Measurements from ENCODE around the gene GET4. TPM values are rescaled to one million over a fixed set of nuclear protein-coding genes. Genes with fewer than 3 reads are reported as not detected.

Gene GET4
- total RNA-seq, 1 experiment from 2014 or later, result 96.7 TPM

DNA sequence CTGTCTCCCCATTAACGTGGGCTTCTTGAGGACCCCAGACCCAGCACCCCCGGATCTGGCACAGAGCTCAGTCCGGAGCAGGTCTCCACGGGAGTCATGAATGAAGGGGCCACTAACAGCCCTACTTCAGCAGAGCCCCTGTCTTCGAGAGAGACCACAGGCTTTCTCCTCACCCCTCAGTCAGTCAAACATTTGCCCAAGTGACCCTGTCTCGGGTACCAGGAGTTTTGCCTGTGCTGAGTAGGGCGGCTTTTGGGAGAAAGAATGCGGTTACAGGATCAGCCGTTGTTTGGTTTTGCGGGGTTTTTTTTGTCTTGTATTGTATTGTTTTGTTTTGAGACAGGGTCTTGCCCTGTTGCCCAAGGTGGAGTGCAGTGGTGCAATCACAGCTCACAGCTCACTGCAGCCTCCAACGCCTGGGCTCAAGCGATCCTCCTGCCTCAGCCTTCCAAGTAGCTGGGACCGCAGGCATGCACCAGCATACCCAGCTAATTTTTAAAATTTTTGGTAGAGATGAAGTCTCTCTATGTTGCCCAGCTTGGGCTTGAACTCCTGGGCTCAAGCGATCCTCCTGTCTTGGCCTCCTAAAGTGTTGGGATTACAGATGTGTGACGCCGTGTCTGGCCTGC is 61.6 kb downstream of the GET4 start:
- POLR2A ChIA-PET (ENCODE audit: unreplicated experiment), result no interaction called here
- no peaks in the 10 kb centered on the region for H3K9me2 ChIP-seq (replicated peaks; ENCODE audit: low read length)
- no peaks in the 10 kb centered on the region for H3K79me2 ChIP-seq (ENCODE audit: low read length)
- H3K9me3 ChIP-seq (ENCODE audit: low read length), result no peaks in the 10 kb centered on the region
- DNase-seq (no peak), ATAC-seq (no peak)
- intact Hi-C loops (cut with micrococcal nuclease), result no loop called here
- H3K4me1 ChIP-seq (ENCODE audit: insufficient read depth, low read length), result no peaks in the 10 kb centered on the region
- H3K4me3 ChIP-seq (ENCODE audit: low read length), result no peak overlapping the region
- TF ChIP-seq EZH2phosphoT487 (IDR thresholded peaks at IDR 0.05; ENCODE audit: borderline replicate concordance, low read length), result no peak
- TF ChIP-seq, protein P1, sequence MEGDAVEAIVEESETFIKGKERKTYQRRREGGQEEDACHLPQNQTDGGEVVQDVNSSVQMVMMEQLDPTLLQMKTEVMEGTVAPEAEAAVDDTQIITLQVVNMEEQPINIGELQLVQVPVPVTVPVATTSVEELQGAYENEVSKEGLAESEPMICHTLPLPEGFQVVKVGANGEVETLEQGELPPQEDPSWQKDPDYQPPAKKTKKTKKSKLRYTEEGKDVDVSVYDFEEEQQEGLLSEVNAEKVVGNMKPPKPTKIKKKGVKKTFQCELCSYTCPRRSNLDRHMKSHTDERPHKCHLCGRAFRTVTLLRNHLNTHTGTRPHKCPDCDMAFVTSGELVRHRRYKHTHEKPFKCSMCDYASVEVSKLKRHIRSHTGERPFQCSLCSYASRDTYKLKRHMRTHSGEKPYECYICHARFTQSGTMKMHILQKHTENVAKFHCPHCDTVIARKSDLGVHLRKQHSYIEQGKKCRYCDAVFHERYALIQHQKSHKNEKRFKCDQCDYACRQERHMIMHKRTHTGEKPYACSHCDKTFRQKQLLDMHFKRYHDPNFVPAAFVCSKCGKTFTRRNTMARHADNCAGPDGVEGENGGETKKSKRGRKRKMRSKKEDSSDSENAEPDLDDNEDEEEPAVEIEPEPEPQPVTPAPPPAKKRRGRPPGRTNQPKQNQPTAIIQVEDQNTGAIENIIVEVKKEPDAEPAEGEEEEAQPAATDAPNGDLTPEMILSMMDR (conservative IDR thresholded peaks at IDR 0.05; ENCODE audit: low read depth, low read length), result no peak
- TF ChIP-seq EZH2 (IDR thresholded peaks at IDR 0.05; ENCODE audit: low read length, unreplicated experiment), result no peak
- H3F3A ChIP-seq (ENCODE audit: low read length, unreplicated experiment), result no peaks in the 10 kb centered on the region
- H3K27me3 ChIP-seq (ENCODE audit: low read length), result no peaks in the 10 kb centered on the region
- CTCF ChIA-PET, result no interaction called here
- no peaks in the 10 kb centered on the region for H3K36me3 ChIP-seq (ENCODE audit: low read depth, low read length)
- no peak overlapping the region for H2AFZ ChIP-seq (ENCODE audit: low read length)
- H3K27ac ChIP-seq (ENCODE audit: low read length), result no peak overlapping the region
- no peak overlapping the region for H3K4me2 ChIP-seq (ENCODE audit: low read length)
- no peaks in the 10 kb centered on the region for H4K20me1 ChIP-seq (ENCODE audit: low read length)
- BruUV-seq (replicated peaks), result no TSS peak
- no peak overlapping the region for H3K9ac ChIP-seq (ENCODE audit: low read length)

DNA sequence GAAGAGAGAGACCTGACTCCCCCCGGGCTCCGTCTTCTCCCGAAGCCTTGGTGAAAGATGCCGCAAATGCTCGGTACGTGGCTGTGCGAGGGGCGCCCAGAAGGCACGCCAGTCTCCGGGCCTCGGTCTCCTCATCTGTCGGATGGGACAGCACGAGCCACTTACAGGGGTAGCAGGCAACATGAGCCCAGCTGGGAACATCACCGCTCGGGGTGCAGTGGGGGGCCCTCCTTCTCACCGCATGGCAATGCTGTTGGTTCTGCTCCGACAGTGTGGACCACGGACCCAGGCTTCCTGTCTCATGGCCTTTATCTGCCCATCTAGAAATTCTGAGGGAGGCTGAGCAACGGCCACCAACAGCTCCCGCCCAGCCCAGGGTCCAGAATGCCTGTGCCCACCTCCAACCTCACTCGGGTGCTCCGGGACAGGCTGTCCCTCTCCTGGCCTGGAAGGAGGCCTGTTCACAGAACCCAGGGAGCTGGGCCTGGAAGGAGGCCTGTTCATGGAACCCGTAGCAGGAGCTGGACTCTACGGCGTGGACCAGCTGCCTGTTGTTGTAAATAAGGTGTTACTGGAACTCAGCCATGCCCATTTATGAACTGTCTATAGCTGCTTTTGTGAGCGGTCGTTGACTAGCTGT is 62.3 kb downstream of the GET4 start:
- Histone ChIP-seq H3K79me2 (ENCODE audit: low read length) (no peaks in the 10 kb centered on the region), H3K36me3 (ENCODE audit: low read depth, low read length) (no peaks in the 10 kb centered on the region), H3K9me2 (replicated peaks; ENCODE audit: low read length) (no peaks in the 10 kb centered on the region), H3K4me3 (ENCODE audit: low read length) (no peak overlapping the region), H3K4me1 (ENCODE audit: insufficient read depth, low read length) (no peaks in the 10 kb centered on the region), H3K27me3 (ENCODE audit: low read length) (no peaks in the 10 kb centered on the region), H3K27ac (ENCODE audit: low read length) (no peak overlapping the region), H3K9me3 (ENCODE audit: low read length) (no peaks in the 10 kb centered on the region), H4K20me1 (ENCODE audit: low read length) (no peaks in the 10 kb centered on the region), H3F3A (ENCODE audit: low read length, unreplicated experiment) (no peaks in the 10 kb centered on the region), H3K9ac (ENCODE audit: low read length) (no peak overlapping the region), H3K4me2 (ENCODE audit: low read length) (no peak overlapping the region), H2AFZ (ENCODE audit: low read length) (no peak overlapping the region)
- TF ChIP-seq, protein P1 (conservative IDR thresholded peaks at IDR 0.05; ENCODE audit: low read depth, low read length), result no peak
- TF ChIP-seq EZH2 (IDR thresholded peaks at IDR 0.05; ENCODE audit: low read length, unreplicated experiment), result no peak
- no peak for TF ChIP-seq EZH2phosphoT487 (IDR thresholded peaks at IDR 0.05; ENCODE audit: borderline replicate concordance, low read length)
- CTCF ChIA-PET, result no interaction called here
- DNase-seq (no peak), ATAC-seq (no peak)
- intact Hi-C loops (cut with micrococcal nuclease), result no loop called here
- no TSS peak for BruUV-seq (replicated peaks)
- POLR2A ChIA-PET (ENCODE audit: unreplicated experiment), result no interaction called here

DNA sequence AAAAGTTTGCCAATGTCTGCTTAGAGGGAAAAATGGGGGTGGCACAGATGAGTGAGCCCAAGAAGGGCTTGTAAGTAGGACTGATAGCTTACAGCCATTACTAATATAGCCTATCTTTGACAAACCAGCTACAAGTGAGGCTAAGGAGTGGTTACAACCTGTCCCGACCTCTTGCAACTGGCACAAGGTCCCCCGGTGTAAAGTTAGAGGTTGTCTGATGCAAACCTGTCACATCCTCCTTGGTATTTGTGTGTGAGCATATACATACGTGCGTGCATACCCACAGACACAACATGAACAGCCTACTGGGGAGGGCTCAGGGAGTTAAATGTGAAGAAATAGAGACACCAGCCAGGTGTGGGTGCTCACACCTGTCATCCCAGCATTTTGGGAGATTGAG is 63.5 kb downstream of the GET4 start:
- no peak overlapping the region for H3K27ac ChIP-seq (ENCODE audit: low read length)
- DNase-seq, result no peak
- BruUV-seq (replicated peaks), result no TSS peak
- no peaks in the 10 kb centered on the region for H3K9me2 ChIP-seq (replicated peaks; ENCODE audit: low read length)
- H3K36me3 ChIP-seq (ENCODE audit: low read depth, low read length), result no peaks in the 10 kb centered on the region
- H3K79me2 ChIP-seq (ENCODE audit: low read length), result no peaks in the 10 kb centered on the region
- intact Hi-C loops (cut with micrococcal nuclease), result no loop called here
- H3K27me3 ChIP-seq (ENCODE audit: low read length), result no peaks in the 10 kb centered on the region
- ATAC-seq, result no peak
- no peak overlapping the region for H2AFZ ChIP-seq (ENCODE audit: low read length)
- H3K9me3 ChIP-seq (ENCODE audit: low read length), result no peaks in the 10 kb centered on the region
- ChIA-PET CTCF (no interaction called here), POLR2A (ENCODE audit: unreplicated experiment) (no interaction called here)
- no peaks in the 10 kb centered on the region for H4K20me1 ChIP-seq (ENCODE audit: low read length)
- no peak overlapping the region for H3K4me3 ChIP-seq (ENCODE audit: low read length)
- TF ChIP-seq EZH2 (IDR thresholded peaks at IDR 0.05; ENCODE audit: low read length, unreplicated experiment), result no peak
- TF ChIP-seq EZH2phosphoT487 (IDR thresholded peaks at IDR 0.05; ENCODE audit: borderline replicate concordance, low read length), result no peak
- TF ChIP-seq, protein P1 (conservative IDR thresholded peaks at IDR 0.05; ENCODE audit: low read depth, low read length), result no peak
- no peaks in the 10 kb centered on the region for H3F3A ChIP-seq (ENCODE audit: low read length, unreplicated experiment)
- no peak overlapping the region for H3K4me2 ChIP-seq (ENCODE audit: low read length)
- no peak overlapping the region for H3K9ac ChIP-seq (ENCODE audit: low read length)
- peaks cover 3% of the 10 kb centered on the region for H3K4me1 ChIP-seq (ENCODE audit: insufficient read depth, low read length)
